Tibial nerve (tissue), 4 donors: ENCODE data around the gene ETV7.

Experiments
- EP300 ChIP-seq, 2 donors: sonication (generic); formaldehyde crosslinking; IDR thresholded peaks; one replicate each; pipeline ENCODE4 v1.6.1; 2017; ENCODE audit warnings: antibody characterized with exemption in 2 of 2, mild to moderate bottlenecking in 1 of 2
- POLR2A ChIP-seq, 2 donors: fragments of 450-650 bp; IDR thresholded peaks; one replicate each; pipeline ENCODE4 v1.6.1; 2017; ENCODE audit warnings: antibody characterized with exemption in 2 of 2, mild to moderate bottlenecking in 2 of 2, moderate library complexity in 2 of 2
- TF ChIP-seq, protein P1 (sequence below), 5 experiments: fragments of 200-600 bp in 3 of 5; fragments of 450-650 bp in 2 of 5; sonication (generic) in 3 of 5; IDR thresholded peaks; one replicate each; pipeline ENCODE4 v1.5.1; 2016 to 2019; ENCODE audit warnings: antibody characterized with exemption in 5 of 5, mild to moderate bottlenecking in 3 of 5, moderate library complexity in 2 of 5

DNA sequence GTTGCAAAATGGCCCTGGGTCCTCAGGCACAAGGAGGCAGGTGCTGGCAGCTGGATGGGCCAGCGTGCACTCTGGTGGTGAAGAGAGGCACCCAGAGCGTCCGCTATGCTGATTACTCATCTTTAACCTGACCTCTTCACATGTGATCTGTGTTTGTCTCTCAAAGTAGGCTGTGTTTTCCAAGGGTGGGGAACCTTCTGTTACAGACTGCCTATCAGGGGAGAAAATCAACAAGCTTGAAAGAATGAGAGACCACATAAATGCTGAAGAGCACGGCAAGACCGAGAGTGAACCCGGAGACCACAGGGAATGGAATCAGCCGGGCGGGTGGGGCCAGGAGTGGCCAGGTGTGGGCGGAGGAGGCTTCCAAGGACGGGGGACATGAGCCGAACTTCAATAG lies 67.0 kb downstream of the ETV7 start:
- TF ChIP-seq, protein P1, sequence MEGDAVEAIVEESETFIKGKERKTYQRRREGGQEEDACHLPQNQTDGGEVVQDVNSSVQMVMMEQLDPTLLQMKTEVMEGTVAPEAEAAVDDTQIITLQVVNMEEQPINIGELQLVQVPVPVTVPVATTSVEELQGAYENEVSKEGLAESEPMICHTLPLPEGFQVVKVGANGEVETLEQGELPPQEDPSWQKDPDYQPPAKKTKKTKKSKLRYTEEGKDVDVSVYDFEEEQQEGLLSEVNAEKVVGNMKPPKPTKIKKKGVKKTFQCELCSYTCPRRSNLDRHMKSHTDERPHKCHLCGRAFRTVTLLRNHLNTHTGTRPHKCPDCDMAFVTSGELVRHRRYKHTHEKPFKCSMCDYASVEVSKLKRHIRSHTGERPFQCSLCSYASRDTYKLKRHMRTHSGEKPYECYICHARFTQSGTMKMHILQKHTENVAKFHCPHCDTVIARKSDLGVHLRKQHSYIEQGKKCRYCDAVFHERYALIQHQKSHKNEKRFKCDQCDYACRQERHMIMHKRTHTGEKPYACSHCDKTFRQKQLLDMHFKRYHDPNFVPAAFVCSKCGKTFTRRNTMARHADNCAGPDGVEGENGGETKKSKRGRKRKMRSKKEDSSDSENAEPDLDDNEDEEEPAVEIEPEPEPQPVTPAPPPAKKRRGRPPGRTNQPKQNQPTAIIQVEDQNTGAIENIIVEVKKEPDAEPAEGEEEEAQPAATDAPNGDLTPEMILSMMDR (IDR thresholded peaks at IDR 0.05), result peak in 1 of 5 experiments; percentile 18
- TF ChIP-seq POLR2A (IDR thresholded peaks at IDR 0.05) (no peak), EP300 (IDR thresholded peaks at IDR 0.05) (no peak)
